ENCODE measurements around the gene NOS3.

Gene NOS3

DNA sequence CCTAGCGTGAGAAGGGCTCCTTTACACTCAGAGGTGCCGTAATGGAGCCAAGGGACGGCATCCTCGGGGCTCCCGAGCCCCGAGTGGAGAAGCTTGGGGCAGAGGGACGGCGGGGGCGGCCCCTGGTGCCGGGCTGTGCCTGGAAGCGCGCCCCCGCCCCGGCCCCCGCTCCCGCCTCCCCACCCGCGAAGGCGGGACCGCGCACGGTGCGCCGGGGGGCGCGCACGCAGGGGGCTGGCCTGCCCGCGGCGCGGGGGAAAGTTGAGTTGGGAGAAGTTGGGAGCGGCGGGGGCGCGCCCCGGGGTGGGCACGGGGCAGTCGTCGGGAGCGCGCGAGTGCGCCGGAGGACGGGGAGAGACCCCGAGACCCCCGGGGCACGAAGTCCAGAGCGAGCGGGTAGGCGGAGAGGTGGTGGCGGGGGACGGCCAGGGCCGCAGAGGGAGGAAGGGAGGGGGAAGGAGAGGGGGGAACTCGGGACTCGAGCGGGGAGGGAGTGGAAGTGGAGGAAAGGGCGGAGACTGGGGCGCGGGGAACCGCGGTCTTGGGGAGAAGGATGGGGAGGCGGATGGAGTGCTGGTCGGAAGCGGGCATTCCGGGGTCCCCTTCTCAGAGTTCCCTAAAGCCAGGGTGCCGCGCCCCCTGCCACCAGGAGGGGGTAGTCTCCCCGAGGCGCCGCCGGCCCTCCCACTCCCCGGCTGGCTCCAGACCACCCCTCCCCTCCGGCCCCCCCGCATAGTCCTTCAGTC, 68.7 kb downstream of the NOS3 start, which contains the start of gene SLC4A2:
SLC4A2 (plus strand) TSS at position 223 of the 746 bp plus-strand sequence. CDS start 2,399 bp downstream, outside the sequence.
- DNase-seq (ENCODE audit: low read depth) = no peak

DNA sequence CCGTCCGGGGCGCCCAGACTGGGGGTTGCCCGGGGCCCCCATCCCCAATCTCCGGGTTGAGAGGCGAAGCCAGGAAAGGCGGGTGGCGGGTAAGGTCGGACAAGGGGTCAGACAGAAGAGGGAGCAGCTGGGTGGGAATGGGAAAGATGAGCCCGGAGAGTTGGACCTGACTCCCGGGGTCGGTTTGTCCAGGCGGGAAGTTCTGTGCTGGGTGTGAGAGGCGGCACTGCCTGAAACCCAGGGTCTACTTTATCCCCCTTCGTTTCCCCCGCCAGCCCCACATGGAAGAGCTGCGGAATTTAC, 69.2 kb downstream of the NOS3 start:
- no peak for DNase-seq (ENCODE audit: low read depth)

DNA sequence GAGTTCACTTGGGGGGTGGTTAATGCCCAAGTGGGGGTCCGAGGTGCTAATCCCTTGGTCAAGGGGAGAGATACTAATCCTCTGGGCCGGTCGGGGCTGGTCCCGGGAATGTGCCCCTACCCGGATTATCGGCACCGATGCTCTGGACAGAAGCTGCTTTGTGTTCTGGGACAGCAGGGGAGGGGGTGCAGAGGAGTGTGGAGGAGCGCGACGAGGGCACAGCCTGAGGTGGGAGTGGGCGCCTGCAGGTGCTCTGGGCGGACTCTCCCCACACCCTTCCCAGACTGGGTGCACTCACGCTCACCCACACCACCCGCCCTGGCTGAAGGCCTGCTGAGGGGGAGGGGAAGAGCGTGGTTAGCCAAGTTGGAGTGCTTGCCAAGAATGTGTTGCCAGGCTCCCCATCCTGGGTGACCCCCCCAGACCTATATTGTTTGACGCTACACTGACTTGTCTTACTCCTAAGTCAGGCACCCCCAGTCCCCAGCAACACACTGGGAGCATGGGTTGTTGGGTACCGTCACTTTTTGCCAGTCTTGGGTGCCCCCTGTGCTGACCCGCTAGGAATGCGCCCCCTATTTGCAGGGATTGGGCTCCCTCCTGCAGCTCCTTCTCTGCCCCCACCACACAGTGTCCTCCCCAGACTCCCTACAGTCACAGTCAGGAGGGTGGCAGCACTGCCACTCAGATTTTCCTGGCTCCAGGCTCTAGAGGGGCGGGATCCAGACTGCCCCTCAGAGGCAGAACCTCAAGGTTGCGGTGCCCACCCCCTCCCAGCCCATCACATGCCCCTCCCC, 69.8 kb downstream of the NOS3 start:
- no peak for DNase-seq (ENCODE audit: low read depth)

DNA sequence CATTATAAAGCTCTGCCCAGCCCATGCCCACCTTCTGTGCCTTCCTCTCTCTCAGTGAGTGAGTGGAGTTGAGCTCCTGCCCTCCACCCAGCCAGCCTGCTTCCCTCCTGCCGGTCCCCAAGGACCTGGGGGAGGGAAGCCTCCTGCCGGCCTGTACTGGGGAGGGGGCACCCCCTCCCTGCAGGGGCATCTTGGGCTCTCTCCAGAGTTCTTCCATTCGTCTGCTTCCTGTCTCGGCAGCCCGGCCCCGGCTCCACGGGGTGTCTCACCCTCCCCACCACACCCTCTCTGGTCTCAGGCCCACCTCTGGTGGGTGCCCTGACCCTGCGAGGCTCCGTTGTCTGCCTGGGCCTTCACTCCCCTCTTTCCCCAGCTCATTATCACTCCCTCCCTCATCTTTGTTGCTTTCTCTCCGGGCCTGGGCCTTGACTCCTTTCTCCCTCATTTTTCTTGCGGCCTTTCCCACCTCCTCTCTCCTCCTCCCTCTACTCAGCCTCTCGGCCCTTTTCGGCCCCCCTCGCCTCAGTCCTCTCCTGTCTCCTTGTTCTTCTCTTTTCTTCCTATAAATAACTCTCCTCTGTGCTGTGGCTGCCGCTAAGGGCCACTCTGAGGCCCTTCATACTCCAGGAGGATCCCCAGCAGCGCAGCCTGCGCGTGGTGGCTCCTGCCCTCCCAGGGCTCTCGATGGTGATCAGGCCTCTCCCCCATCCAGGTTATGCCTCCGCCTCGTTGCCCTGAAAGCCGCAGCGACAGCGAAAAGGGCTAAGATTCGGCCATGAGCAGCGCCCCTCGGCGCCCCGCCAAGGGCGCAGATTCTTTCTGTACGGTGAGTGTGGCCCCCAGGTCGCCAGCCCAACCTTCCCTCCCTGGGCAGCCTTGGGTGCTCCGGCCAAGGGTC, 70.6 kb downstream of the NOS3 start:
- no peak for DNase-seq (ENCODE audit: low read depth)

DNA sequence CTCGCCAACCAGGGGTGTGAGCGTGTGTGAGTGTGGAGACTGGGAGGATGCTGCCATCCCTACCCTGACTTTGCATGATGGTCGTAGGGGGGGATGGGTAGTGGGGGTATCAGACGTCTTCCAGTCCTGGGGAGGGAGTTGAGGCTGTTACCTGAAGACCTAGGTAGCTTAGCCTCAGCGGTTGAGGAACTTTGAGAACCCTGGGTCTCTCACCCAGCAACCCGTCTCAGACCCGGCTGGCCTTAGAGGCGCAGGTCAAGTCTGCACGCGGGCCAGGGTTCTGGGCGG, 71.2 kb downstream of the NOS3 start:
- no peak for DNase-seq (ENCODE audit: low read depth)

DNA sequence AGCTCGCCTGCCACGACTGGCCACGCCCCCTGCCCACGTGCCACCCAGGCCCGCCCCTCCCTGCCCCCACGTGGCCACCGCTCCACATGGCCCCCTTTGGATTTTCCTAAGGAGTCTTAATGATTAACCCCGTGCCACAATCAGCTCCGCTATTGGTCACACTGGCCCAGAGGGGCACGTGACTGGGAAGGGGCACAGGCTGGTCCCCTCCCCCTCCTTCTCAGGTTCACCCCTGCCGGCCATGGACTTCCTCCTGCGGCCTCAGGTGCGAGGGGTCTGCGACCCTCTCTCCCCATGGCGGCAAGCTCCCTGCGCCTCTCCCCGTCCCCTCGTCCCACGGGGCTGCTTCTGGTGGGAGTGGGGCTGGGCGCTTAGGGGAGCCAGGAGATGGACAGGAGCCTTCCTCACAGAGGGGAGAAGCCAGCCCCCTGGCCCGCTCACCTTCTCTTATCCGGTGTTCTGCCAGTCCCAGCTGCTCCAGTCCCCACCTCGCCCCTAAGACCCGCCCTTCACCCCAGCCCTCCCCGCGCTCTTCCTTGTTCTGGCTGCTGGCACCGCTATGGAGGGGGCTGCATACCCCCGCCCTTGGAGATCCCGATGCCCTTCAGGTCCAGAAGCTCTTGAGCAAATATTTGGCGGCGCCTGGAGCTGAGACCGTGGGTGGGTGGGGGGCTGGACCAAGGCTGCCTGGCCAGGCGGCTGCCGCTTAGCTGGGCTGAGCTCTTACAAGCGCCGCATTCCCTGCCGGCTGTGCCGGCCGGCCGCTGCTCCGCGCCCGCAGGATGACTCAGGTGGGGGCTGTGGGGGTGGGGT, 71.8 kb downstream of the NOS3 start:
- DNase-seq (ENCODE audit: low read depth) = no peak

DNA sequence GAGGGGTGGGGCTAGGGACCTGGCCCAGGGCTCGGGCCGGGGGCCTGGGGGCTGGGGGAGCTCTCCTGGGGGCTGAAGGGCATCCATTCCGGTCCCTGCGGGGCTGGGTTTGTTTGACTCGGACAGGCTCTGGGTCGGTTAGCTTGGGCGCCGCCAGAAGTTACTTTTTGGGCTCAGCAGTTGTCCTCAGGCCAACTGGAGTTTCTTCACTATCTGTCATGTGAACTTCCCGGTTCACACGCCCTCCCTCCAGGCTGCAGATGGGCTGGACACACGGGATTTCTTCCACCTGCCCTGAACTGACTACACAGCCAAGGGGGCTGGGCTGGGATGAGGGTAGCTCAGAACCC, 72.4 kb downstream of the NOS3 start:
- no peak for DNase-seq (ENCODE audit: low read depth)
